Heart left ventricle (tissue), 16 donors: ENCODE measurements around the gene BMPR1B. TPM values are rescaled to one million over a fixed set of nuclear protein-coding genes. Genes with fewer than 3 reads are reported as not detected.

Source experiments
- ATAC-seq, 4 donors: fragments of 200-7000 bp; cut with Tn5 transposase; one replicate each; pipeline ENCODE4 v1.9.1; 2020 to 2022; ENCODE audit warnings: moderate library complexity in 4 of 4, mild to moderate bottlenecking in 3 of 4, moderate number of reproducible peaks in 1 of 4
- DNase-seq, 5 donors: peaks; one replicate each; pipeline ENCODE4 v3.0.0-alpha.2; 2020
- H3K27ac ChIP-seq, 12 donors: fragments of 200-600 bp; sonication (generic) in 4 of 12; one replicate each; pipeline versions ENCODE4 v1.5.0 to v1.8.0; 2016 to 2022; ENCODE audit warnings: mild to moderate bottlenecking in 2 of 12
- H3K27me3 ChIP-seq, 9 donors: fragments of 200-600 bp; sonication (generic) in 2 of 9; one replicate each; pipeline versions ENCODE4 v1.5.1 to v1.8.0; 2016 to 2022; ENCODE audit warnings: mild to moderate bottlenecking in 3 of 9
- H3K36me3 ChIP-seq, 9 donors: fragments of 200-600 bp; sonication (generic) in 2 of 9; one replicate each; pipeline versions ENCODE4 v1.5.0 to v1.8.0; 2018 to 2022; ENCODE audit warnings: mild to moderate bottlenecking in 2 of 9
- H3K4me1 ChIP-seq, 12 donors: fragments of 200-600 bp; sonication (generic) in 4 of 12; one replicate each; pipeline versions ENCODE4 v1.5.0 to v1.8.0; 2016 to 2022; ENCODE audit warnings: mild to moderate bottlenecking in 3 of 12
- H3K4me3 ChIP-seq, 12 donors: fragments of 200-600 bp; sonication (generic) in 4 of 12; one replicate each; pipeline versions ENCODE4 v1.5.0 to v1.8.0; 2017 to 2022; ENCODE audit warnings: mild to moderate bottlenecking in 9 of 12, moderate library complexity in 4 of 12
- H3K9me3 ChIP-seq, 12 donors: fragments of 200-600 bp; sonication (generic) in 4 of 12; one replicate each; pipeline versions ENCODE4 v1.5.0 to v1.8.0; 2016 to 2022; ENCODE audit warnings: mild to moderate bottlenecking in 1 of 12
- POLR2A ChIP-seq, 2 donors: fragments of 450-650 bp; IDR thresholded peaks; one replicate each; pipeline ENCODE4 v1.6.1; 2017; ENCODE audit warnings: antibody characterized with exemption in 2 of 2, mild to moderate bottlenecking in 2 of 2, moderate library complexity in 2 of 2
- WGBS, 4 donors: extraction: QIAGEN DNeasy Blood & Tissue Kit in 2 of 4; methylation state at CpG; one replicate each; pipeline versions ENCODE4 v1.1.5 to v1.1.7; 2013 to 2018; 5-methylcytosine and 5-hydroxymethylcytosine counted together
- intact Hi-C, 10 donors: fragments of 100-400 bp; cut with DNase I; formaldehyde crosslinking; loops; one replicate each; pipeline versions ENCODE4 v1.11.1 to v1.14.2; 2022
- polyA plus RNA-seq, 2 donors: library from polyadenylated mRNA; stranded (reverse); fragments of 200-250 nt; gene quantifications; one replicate each; pipeline ENCODE4 v1.2.3, GENCODE V29; 2013
- total RNA-seq, 9 donors: library from RNA; depleted of rRNA in 2 of 9; stranded (reverse); fragments of >200 nt in 2 of 9; fragmentation: NEBNext Ultra II Directional in 3 of 9; extraction: Animal tissue kit (Norgen Biotek cat#: 25700) in 3 of 9; gene quantifications; one replicate each; pipeline versions ENCODE4 v1.1.0 to v1.2.4, GENCODE V29; 2016 to 2023
- TF ChIP-seq, protein P1 (sequence below), 12 donors: fragments of 200-600 bp; sonication (generic) in 4 of 12; IDR thresholded peaks; one replicate each; pipeline versions ENCODE4 v1.5.0 to v1.8.0; 2018 to 2022; ENCODE audit warnings: antibody characterized with exemption in 12 of 12, mild to moderate bottlenecking in 5 of 12
- donor health status: ischemic (EF 13 %, LVEDD 7.1; RV severe dilation, severe dysfunction).
- donor health status: healthy with polysubstance abuse.
- donor health status: DM: no; HTN: yes; CAD: no.
- donor health status: DM: no; HTN: no; CAD: no.
- donor health status: ischemic (EF 25% LVEDD 6.9; RV normal size, moderate dysfunction).
- donor health status: ischemic (EF 25% LVEDD 5.7; RV mildly dilated, moderate dysfunction).
- donor health status: healthy.
- donor health status: DM: yes; HTN: yes; CAD: no.
- donor health status: ischemic (EF 35%, LVEDD 5.7; RV mildly dilated, moderate dysfunction).
- donor health status: nonischemic (EF 11% LVEDD 7.7; RV severe dilation, severe dysfunction).
- donor health status: DM: yes; HTN: yes; CAD: no.
- donor health status: PGD.
- donor health status: ischemic (EF 29% LVEDD 5.4; RV normal size, mild dysfunction).
- donor health status: nonischemic (EF 23%, LVEDD 6.1; RV moderate dilation, normal function).

The BMPR1B gene
- total and polyA plus RNA-seq, 11 donors: 0.29 to 7.6 (median 3.8) TPM

DNA sequence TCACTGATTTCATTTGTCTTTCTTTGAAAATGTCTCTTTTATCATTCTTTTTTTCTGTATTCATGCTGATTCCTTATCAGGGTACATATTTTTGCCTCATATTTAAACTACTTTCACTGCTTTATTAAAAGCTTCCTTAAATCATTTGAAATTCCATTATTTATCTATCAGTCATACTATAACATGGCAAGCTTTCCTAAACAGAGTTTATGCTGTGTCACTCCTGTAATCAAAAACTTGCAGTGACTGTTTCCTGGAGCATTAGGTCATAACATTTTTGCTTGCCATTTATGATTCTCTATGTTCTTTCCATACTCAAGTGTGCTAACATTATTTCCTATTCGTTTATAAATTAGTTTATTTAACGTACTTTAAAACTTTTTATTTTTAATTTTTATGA is 203.7 kb downstream of the BMPR1B start:
- DNase-seq: no peak
- Histone ChIP-seq H3K4me3 (no peak overlapping the region), H3K4me1 (no peaks in the 10 kb centered on the region), H3K27me3 (no peaks in the 10 kb centered on the region), H3K9me3 (peaks cover 0 to 15% (median 0%) of the 10 kb centered on the region in 12 donors), H3K27ac (no peak overlapping the region), H3K36me3 (no peaks in the 10 kb centered on the region)
- WGBS, 4 donors: 84 to 91% (median 88%) methylated on average over 2 of the region's 2 CpGs
- no peak for TF ChIP-seq POLR2A (IDR thresholded peaks at IDR 0.05)
- TF ChIP-seq, protein P1, sequence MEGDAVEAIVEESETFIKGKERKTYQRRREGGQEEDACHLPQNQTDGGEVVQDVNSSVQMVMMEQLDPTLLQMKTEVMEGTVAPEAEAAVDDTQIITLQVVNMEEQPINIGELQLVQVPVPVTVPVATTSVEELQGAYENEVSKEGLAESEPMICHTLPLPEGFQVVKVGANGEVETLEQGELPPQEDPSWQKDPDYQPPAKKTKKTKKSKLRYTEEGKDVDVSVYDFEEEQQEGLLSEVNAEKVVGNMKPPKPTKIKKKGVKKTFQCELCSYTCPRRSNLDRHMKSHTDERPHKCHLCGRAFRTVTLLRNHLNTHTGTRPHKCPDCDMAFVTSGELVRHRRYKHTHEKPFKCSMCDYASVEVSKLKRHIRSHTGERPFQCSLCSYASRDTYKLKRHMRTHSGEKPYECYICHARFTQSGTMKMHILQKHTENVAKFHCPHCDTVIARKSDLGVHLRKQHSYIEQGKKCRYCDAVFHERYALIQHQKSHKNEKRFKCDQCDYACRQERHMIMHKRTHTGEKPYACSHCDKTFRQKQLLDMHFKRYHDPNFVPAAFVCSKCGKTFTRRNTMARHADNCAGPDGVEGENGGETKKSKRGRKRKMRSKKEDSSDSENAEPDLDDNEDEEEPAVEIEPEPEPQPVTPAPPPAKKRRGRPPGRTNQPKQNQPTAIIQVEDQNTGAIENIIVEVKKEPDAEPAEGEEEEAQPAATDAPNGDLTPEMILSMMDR (IDR thresholded peaks at IDR 0.05): no peak
- intact Hi-C loops: no loop called here
- ATAC-seq: no peak

DNA sequence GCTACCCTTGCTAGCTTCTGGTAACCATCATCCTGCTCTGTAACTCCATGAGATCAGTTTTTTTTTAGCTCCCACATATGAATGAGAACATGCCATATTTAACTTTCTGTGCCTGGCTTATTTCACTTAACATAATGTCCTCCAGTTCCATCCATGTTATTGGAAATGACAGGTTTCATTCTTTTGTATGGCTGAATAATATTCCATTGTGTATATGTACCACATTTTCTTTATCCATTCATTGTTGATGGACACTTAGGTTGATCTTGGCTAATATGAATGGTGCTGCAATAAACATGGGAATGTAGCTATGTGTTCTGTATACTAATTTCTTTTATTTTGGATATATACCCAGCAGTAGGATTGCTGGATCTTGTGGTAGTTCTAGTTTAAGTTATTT is 204.7 kb downstream of the BMPR1B start:
- TF ChIP-seq POLR2A (IDR thresholded peaks at IDR 0.05): no peak
- TF ChIP-seq, protein P1 (IDR thresholded peaks at IDR 0.05): no peak

GRCh38 chr4:94965852-94966251 is 208.1 kb downstream of the BMPR1B start:
- DNase-seq: no peak
- H3K9me3 ChIP-seq: peaks cover 0 to 15% (median 0%) of the 10 kb centered on the region in 12 donors
- no peaks in the 10 kb centered on the region for H3K27me3 ChIP-seq
- TF ChIP-seq POLR2A (IDR thresholded peaks at IDR 0.05): no peak
- TF ChIP-seq, protein P1 (IDR thresholded peaks at IDR 0.05): no peak
- ATAC-seq: no peak
- no peak overlapping the region for H3K27ac ChIP-seq
- H3K36me3 ChIP-seq: no peaks in the 10 kb centered on the region
- intact Hi-C loops: no loop called here
- no peaks in the 10 kb centered on the region for H3K4me1 ChIP-seq
- no peak overlapping the region for H3K4me3 ChIP-seq

More for the DNA sequence above, 204.7 kb downstream of the BMPR1B start:
- intact Hi-C loops: no loop called here
- ATAC-seq (no peak), DNase-seq (no peak)
- Histone ChIP-seq H3K27me3 (no peaks in the 10 kb centered on the region), H3K27ac (no peak overlapping the region), H3K4me1 (no peaks in the 10 kb centered on the region), H3K36me3 (no peaks in the 10 kb centered on the region), H3K9me3 (peaks cover 0 to 15% (median 0%) of the 10 kb centered on the region in 12 donors), H3K4me3 (no peak overlapping the region)

GRCh38 chr4:94968493-94968892 is 210.7 kb downstream of the BMPR1B start:
- no peak overlapping the region for H3K4me3 ChIP-seq
- no peak overlapping the region for H3K27ac ChIP-seq
- no peak for TF ChIP-seq POLR2A (IDR thresholded peaks at IDR 0.05)
- TF ChIP-seq, protein P1 (IDR thresholded peaks at IDR 0.05): no peak
- H3K9me3 ChIP-seq: peaks cover 0 to 6% (median 0%) of the 10 kb centered on the region in 12 donors
- H3K27me3 ChIP-seq: no peaks in the 10 kb centered on the region
- H3K36me3 ChIP-seq: no peaks in the 10 kb centered on the region
- WGBS, 4 donors: 79 to 83% (median 81%) methylated on average over 4 of the region's 4 CpGs
- intact Hi-C loops: no loop called here
- DNase-seq (no peak), ATAC-seq (no peak)
- H3K4me1 ChIP-seq: no peaks in the 10 kb centered on the region
